HFF-Myc (cell line): ENCODE measurements around the gene ATXN7L3.
"Not testable (repeated sequence)": the region's sequence is repeated elsewhere in the genome, so short reads cannot be mapped to it uniquely, and the experiment has no call there.

Experiments used
- DNase-seq: peaks from one replicate; pipeline ENCODE4 v3.0.0-alpha.2; 2011; ENCODE audit warnings: low read depth; ENCODE audit errors: extremely low read depth
- H3K4me3 ChIP-seq: replicated peaks from 2 replicates; pipeline ENCODE4 v1.5.1; 2011; ENCODE audit warnings: low read depth, mild to moderate bottlenecking, control low read depth, low read length
- TF ChIP-seq, protein P1 (sequence below): IDR thresholded peaks from 2 replicates; pipeline ENCODE4 v1.5.1; 2012; ENCODE audit warnings: mild to moderate bottlenecking, low read depth, low read length, control low read depth; ENCODE audit errors: missing control alignments

The ATXN7L3 gene

GRCh38 chr17:44147812-44148211 is 51.9 kb downstream of the ATXN7L3 start:
- H3K4me3 ChIP-seq = no peak overlapping the region
- DNase-seq = no peak
- TF ChIP-seq, protein P1, sequence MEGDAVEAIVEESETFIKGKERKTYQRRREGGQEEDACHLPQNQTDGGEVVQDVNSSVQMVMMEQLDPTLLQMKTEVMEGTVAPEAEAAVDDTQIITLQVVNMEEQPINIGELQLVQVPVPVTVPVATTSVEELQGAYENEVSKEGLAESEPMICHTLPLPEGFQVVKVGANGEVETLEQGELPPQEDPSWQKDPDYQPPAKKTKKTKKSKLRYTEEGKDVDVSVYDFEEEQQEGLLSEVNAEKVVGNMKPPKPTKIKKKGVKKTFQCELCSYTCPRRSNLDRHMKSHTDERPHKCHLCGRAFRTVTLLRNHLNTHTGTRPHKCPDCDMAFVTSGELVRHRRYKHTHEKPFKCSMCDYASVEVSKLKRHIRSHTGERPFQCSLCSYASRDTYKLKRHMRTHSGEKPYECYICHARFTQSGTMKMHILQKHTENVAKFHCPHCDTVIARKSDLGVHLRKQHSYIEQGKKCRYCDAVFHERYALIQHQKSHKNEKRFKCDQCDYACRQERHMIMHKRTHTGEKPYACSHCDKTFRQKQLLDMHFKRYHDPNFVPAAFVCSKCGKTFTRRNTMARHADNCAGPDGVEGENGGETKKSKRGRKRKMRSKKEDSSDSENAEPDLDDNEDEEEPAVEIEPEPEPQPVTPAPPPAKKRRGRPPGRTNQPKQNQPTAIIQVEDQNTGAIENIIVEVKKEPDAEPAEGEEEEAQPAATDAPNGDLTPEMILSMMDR = no peak

DNA sequence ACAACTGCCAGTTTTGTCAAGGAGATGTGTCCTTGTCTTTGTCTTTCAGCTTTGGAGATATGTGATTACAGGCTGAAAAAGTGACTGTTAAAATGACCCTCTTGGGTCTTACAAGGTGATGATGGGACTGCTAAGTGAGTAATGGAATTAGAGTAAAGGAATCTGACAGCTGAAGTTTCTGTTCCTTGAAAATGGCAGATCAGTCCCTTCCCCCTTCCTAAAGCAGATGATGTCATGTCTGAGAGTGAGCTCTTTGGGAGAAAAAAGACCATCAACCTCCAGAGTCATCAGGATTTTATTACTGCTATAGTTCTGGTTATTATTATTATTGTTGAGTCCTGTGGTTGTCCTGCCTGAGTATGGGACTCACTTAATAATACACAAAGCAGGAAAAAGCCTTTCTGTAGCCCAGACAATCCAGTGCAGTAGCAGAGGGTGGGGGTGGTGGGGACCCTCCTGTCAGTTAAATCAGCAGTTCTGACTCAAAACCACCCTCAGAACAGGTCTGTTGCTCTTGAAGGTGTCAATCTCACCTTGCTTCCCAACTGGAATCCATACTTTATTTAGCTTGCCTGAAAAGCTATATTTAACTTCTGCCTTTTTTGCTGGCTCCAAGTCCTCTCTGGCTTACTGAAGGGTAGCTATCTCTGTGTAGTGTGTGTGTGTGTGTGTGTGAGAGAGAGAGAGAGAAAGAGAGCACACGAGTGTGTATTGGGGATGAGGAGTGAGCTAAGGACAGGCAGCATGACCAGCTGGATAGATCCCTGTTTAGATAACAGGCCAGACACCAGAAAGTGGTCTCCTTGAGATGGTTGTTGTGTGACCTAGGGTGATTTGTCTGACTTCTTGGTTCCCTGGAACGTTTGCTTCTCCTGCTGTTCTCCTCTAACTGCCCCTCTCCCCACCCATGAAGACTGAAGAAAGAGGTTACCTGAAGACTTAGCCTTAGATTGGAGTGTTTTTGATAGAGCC is 53.0 kb downstream of the ATXN7L3 start:
- H3K4me3 ChIP-seq = no peak overlapping the region
- no peak for DNase-seq
- TF ChIP-seq, protein P1 = no peak

DNA sequence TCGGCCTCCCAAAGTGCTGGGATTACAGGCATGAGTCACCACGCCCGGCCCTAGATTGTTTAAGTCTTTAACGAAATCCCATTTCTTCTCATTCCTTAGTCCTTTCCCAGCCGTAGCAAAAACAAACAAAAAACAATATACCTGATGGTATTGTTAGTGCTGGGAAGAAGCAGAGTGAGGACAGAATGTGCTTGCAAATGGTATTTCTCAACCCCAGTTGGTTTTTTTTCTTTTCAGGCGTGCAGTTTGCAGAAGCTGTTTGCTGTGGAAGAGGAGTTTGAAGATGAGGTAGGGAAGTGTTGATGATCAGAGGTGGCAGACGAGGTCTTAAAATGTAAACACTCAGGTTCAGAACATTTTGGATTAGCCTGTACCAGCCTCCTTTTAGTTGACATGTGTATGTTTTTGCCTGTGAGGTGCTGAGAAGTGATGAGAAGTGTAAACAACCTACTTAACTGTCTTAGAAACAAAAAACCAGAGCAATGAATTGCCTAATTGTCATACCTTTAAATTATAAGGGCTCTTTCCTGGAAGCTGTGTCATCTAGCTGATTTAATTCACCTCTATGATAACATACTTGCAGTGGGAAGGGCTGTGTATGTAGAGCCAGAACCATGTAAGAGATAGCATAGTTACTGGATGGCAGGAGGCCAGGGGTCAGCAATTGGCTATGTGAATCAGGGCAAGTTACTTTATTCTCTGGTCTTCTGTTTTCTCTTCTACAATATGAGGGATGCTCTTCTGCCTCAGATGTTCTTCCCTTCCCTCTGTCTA is 54.5 kb downstream of the ATXN7L3 start:
- no peak overlapping the region for H3K4me3 ChIP-seq
- DNase-seq = no peak
- TF ChIP-seq, protein P1 = no peak

DNA sequence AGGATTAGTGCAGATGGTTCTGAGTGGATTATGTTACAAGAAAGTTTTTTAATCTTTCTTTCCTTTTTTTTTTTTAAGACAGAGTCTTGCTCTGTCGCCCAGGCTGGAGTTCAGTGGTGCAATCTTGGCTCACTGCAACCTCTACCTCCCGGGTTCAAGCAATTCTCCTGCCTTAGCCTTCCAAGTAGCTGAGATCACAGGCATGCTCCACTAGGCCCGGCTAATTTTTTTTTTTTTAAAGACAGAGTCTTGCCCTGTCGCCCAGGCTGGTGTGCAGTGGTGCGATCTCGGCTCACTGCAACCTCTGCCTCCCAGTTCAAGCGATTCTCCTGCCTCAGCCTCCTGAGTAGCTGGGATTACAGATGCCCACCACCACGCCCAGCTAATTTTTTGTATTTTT is 55.8 kb downstream of the ATXN7L3 start:
- DNase-seq, H3K4me3 ChIP-seq: not testable (repeated sequence)
